ENCODE measurements around the gene PLK1. TPM values are rescaled to one million over a fixed set of nuclear protein-coding genes. Genes with fewer than 3 reads are reported as not detected.

Gene PLK1
- total and polyA plus RNA-seq, 2 experiments from 2014 or later: 17.2 to 32.7 TPM

DNA sequence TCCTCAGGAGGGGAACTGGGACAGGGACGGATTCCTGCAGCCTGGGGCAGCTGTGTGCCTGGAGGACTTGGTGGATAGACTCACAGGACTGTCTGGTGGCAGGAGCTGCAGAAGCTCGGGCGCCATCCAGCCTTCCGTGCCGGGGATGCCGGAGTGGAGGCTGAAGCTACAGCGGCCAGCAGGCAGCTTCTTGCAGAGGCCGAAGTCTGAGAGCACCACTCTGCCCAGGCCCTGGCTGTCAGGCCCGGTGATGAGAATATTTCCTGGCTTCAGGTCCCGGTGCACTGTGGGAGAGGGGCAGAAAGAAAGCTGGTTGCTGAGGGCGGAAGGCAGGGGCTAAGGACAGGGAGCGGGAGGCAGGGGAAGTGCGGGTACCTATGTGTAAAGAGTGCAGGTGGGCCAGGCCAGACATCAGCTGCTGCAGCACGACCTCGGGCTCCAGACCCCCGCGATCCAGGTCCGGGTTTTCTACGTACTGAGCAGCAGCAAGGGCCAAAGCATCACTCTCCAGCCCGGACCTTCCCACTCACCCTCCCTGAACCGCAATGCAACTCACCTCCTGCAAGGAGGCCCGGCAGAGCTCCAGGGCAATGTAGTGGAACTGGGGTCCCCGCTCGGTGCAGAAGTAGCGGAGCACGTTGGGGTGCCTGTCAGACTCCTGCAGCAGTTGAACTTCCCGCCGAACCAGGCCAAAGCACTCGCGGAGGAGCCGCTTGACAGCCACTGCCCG, 16.1 kb downstream of the PLK1 start:
- in situ Hi-C loops (cut with MboI): loop anchor here (25.0 kb wide), 1 partner anchor 817 kb away; no protein-coding TSS in a partner anchor
- Histone ChIP-seq H3K4me3 (no peak overlapping the region), H3K27me3 (replicated peaks; ENCODE audit: insufficient read depth) (no peaks in the 10 kb centered on the region), H3K9me3 (ENCODE audit: low read depth) (no peaks in the 10 kb centered on the region), H3K4me1 (ENCODE audit: insufficient read depth) (no peaks in the 10 kb centered on the region), H4K20me1 (ENCODE audit: insufficient read depth) (no peaks in the 10 kb centered on the region), H3K27ac (no peak overlapping the region), H3K36me3 (ENCODE audit: low read depth) (peaks cover 7% of the 10 kb centered on the region; the same call in 1 of the 2 replicates), H3K9me2 (ENCODE audit: insufficient read depth) (no peaks in the 10 kb centered on the region), H3K9ac (0 out of 2 replicates have a peak overlapping the region, but pooled peaks have one; percentile 17), H3K79me2 (ENCODE audit: insufficient read depth) (no peaks in the 10 kb centered on the region), H3F3A (ENCODE audit: insufficient read depth) (no peaks in the 10 kb centered on the region; the same call in 1 of the 2 replicates), H2AFZ (peak overlapping the region; percentile 78), H3K4me2 (ENCODE audit: unreplicated experiment) (no peak overlapping the region)
- peak; percentile 44 for DNase-seq
- TF ChIP-seq EZH2 (IDR thresholded peaks at IDR 0.05; ENCODE audit: insufficient read depth, poor library complexity, severe bottlenecking) (no peak), EZH2phosphoT487 (IDR thresholded peaks at IDR 0.05; ENCODE audit: insufficient read depth, low read depth) (no peak)
- WGBS, 2 experiments (ENCODE audit: low coverage in 1 of 2, low lambda C conversion rate in 2 of 2, missing lambda C conversion rate in 2 of 2): 30 to 37% methylated on average over 30 to 31 of the region's 32 CpGs

- no peaks in the 10 kb centered on the region for H3K4me1 ChIP-seq (ENCODE audit: insufficient read depth)
- no peak overlapping the region for H3K27ac ChIP-seq
- H3K27me3 ChIP-seq (replicated peaks; ENCODE audit: insufficient read depth): no peaks in the 10 kb centered on the region
- H3K9me2 ChIP-seq (ENCODE audit: insufficient read depth): no peaks in the 10 kb centered on the region
- 91 to 92% methylated on average over 9 to 11 of the region's 11 CpGs for WGBS, 2 experiments (ENCODE audit: low coverage in 1 of 2, low lambda C conversion rate in 2 of 2, missing lambda C conversion rate in 2 of 2)
- H3K36me3 ChIP-seq (ENCODE audit: low read depth): 0 out of 2 replicates have a peak, but pooled peaks cover under 1% of the 10 kb centered on the region
- H3F3A ChIP-seq (ENCODE audit: insufficient read depth): no peaks in the 10 kb centered on the region; the same call in 1 of the 2 replicates
- no peak overlapping the region for H3K4me2 ChIP-seq (ENCODE audit: unreplicated experiment)
- in situ Hi-C loops (cut with MboI): loop anchor here (25.0 kb wide), 1 partner anchor 817 kb away; no protein-coding TSS in a partner anchor
- no peak overlapping the region for H3K9ac ChIP-seq
- H3K9me3 ChIP-seq (ENCODE audit: low read depth): no peaks in the 10 kb centered on the region
- TF ChIP-seq EZH2 (IDR thresholded peaks at IDR 0.05; ENCODE audit: insufficient read depth, poor library complexity, severe bottlenecking): no peak
- TF ChIP-seq EZH2phosphoT487 (IDR thresholded peaks at IDR 0.05; ENCODE audit: insufficient read depth, low read depth): no peak
- H2AFZ ChIP-seq: no peak overlapping the region
- no peaks in the 10 kb centered on the region for H4K20me1 ChIP-seq (ENCODE audit: insufficient read depth)
- DNase-seq: no peak
- no peaks in the 10 kb centered on the region for H3K79me2 ChIP-seq (ENCODE audit: insufficient read depth)
- H3K4me3 ChIP-seq: no peak overlapping the region
Observed at GRCh38 chr16:23695756-23696155, 17.1 kb downstream of the PLK1 start.

DNA sequence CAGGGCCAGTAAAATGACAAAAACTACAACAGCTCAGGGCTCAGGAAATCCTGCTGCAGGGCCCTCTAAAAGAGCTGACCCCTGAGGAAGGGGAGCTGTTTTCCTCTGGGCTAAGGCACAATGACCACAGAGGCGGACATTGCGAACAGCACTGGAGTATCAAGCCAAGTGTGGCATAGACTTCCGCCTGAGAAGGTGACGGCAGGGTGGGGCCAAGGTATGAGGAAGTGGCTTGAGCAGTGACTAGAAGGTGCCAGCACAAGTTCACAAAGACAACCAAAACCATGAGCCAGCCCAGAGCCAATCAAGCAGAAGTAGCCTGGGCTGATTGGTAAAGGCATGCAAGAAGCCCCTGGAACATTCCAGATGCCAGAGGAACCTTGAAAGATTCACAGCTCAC, 20.4 kb downstream of the PLK1 start:
- no peak for TF ChIP-seq EZH2phosphoT487 (IDR thresholded peaks at IDR 0.05; ENCODE audit: insufficient read depth, low read depth)
- no peak for TF ChIP-seq EZH2 (IDR thresholded peaks at IDR 0.05; ENCODE audit: insufficient read depth, poor library complexity, severe bottlenecking)
- in situ Hi-C loops (cut with MboI): loop anchor here (25.0 kb wide), 1 partner anchor 813 kb away; no protein-coding TSS in a partner anchor

DNA sequence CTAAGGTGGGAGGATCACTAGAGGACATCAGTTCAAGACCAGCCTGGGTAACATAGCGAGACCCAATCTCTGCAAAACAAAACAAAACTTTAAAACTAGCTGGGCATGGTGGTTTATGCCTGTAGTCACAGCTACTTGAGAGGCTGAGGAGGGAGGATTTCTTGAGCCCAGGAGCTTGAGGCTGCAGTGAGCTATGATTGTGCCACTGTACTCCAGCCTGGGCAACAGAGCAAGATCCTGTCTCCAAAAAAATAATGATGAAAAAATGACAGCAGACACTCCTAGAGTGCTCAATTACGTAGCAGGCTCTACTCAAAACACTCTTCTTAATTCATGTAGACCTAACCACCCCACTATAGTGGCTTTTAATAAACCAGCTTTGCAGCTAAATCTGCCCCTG, 21.4 kb downstream of the PLK1 start:
- in situ Hi-C loops (cut with MboI): no loop called here
- H3F3A ChIP-seq (ENCODE audit: insufficient read depth): no peaks in the 10 kb centered on the region
- H4K20me1 ChIP-seq (ENCODE audit: insufficient read depth): no peaks in the 10 kb centered on the region
- H3K4me1 ChIP-seq (ENCODE audit: insufficient read depth): no peaks in the 10 kb centered on the region
- DNase-seq: no peak
- no peaks in the 10 kb centered on the region for H3K9me3 ChIP-seq (ENCODE audit: low read depth)
- no peak overlapping the region for H3K4me3 ChIP-seq
- no peaks in the 10 kb centered on the region for H3K9me2 ChIP-seq (ENCODE audit: insufficient read depth)
- no peaks in the 10 kb centered on the region for H3K79me2 ChIP-seq (ENCODE audit: insufficient read depth)
- H3K36me3 ChIP-seq (ENCODE audit: low read depth): no peaks in the 10 kb centered on the region
- H3K9ac ChIP-seq: no peak overlapping the region
- no peak overlapping the region for H3K27ac ChIP-seq
- no peak overlapping the region for H3K4me2 ChIP-seq (ENCODE audit: unreplicated experiment)
- no peaks in the 10 kb centered on the region for H3K27me3 ChIP-seq (replicated peaks; ENCODE audit: insufficient read depth)
- H2AFZ ChIP-seq: no peak overlapping the region
- no peak for TF ChIP-seq EZH2phosphoT487 (IDR thresholded peaks at IDR 0.05; ENCODE audit: insufficient read depth, low read depth)
- no peak for TF ChIP-seq EZH2 (IDR thresholded peaks at IDR 0.05; ENCODE audit: insufficient read depth, poor library complexity, severe bottlenecking)
- WGBS, 2 experiments (ENCODE audit: low coverage in 1 of 2, low lambda C conversion rate in 2 of 2, missing lambda C conversion rate in 2 of 2): 71 to 72% methylated on average over 2 of the region's 2 CpGs

More for the DNA sequence above, 20.4 kb downstream of the PLK1 start:
- Histone ChIP-seq H3K4me3 (no peak overlapping the region), H3K9me2 (ENCODE audit: insufficient read depth) (no peaks in the 10 kb centered on the region), H3K9ac (no peak overlapping the region), H3F3A (ENCODE audit: insufficient read depth) (no peaks in the 10 kb centered on the region), H3K79me2 (ENCODE audit: insufficient read depth) (no peaks in the 10 kb centered on the region), H3K27me3 (replicated peaks; ENCODE audit: insufficient read depth) (no peaks in the 10 kb centered on the region), H3K27ac (no peak overlapping the region), H3K36me3 (ENCODE audit: low read depth) (no peaks in the 10 kb centered on the region), H3K9me3 (ENCODE audit: low read depth) (no peaks in the 10 kb centered on the region), H3K4me1 (ENCODE audit: insufficient read depth) (no peaks in the 10 kb centered on the region), H4K20me1 (ENCODE audit: insufficient read depth) (no peaks in the 10 kb centered on the region), H2AFZ (no peak overlapping the region), H3K4me2 (ENCODE audit: unreplicated experiment) (no peak overlapping the region)
- no peak for DNase-seq
- 44 to 52% methylated on average over 4 of the region's 4 CpGs for WGBS, 2 experiments (ENCODE audit: low coverage in 1 of 2, low lambda C conversion rate in 2 of 2, missing lambda C conversion rate in 2 of 2)

All from GM23248 (cell line).